H9 (cell line): ENCODE data around the gene MCM3AP. TPM values are rescaled to one million over a fixed set of nuclear protein-coding genes. Genes with fewer than 3 reads are reported as not detected.

Experiments
- DNase-seq: peaks from one replicate; pipeline ENCODE4 v3.0.0-alpha.2; 2017
- H2AFZ ChIP-seq: one replicate; pipeline ENCODE4 v1.6.1; 2013; ENCODE audit warnings: mild to moderate bottlenecking, low read length, control low read depth, moderate library complexity
- H2AK5ac ChIP-seq: 2 replicates; pipeline ENCODE4 v1.6.1; 2013; ENCODE audit warnings: low read length, control low read depth, mixed read lengths; ENCODE audit not compliant: insufficient read length
- H2BK120ac ChIP-seq: one replicate; pipeline ENCODE4 v1.6.1; 2013; ENCODE audit warnings: low read depth, mild to moderate bottlenecking, low read length, control low read depth, inconsistent platforms; ENCODE audit not compliant: poor library complexity, severe bottlenecking
- H2BK12ac ChIP-seq: 2 replicates; pipeline ENCODE4 v1.6.1; 2013; ENCODE audit warnings: low read length, control low read depth, mixed read lengths, low read depth; ENCODE audit not compliant: insufficient read length
- H2BK15ac ChIP-seq: 2 replicates; pipeline ENCODE4 v1.6.1; 2013; ENCODE audit warnings: low read depth, low read length, control low read depth
- H2BK20ac ChIP-seq: one replicate; pipeline ENCODE4 v1.6.1; 2013; ENCODE audit warnings: low read depth, mild to moderate bottlenecking, low read length, control low read depth, inconsistent platforms; ENCODE audit not compliant: poor library complexity, severe bottlenecking
- H2BK5ac ChIP-seq: 2 replicates; pipeline ENCODE4 v1.6.1; 2013; ENCODE audit warnings: low read length, control low read depth, mixed read lengths; ENCODE audit not compliant: insufficient read length
- H3K14ac ChIP-seq: 2 replicates; pipeline ENCODE4 v1.6.1; 2013; ENCODE audit warnings: low read length, control low read depth; ENCODE audit not compliant: insufficient read depth
- H3K18ac ChIP-seq: 2 replicates; pipeline ENCODE4 v1.6.1; 2013; ENCODE audit warnings: low read depth, mild to moderate bottlenecking, mixed read lengths, low read length, control low read depth; ENCODE audit not compliant: insufficient read length
- H3K23ac ChIP-seq: 2 replicates; pipeline ENCODE4 v1.6.1; 2013; ENCODE audit warnings: low read length, control low read depth, mixed read lengths, low read depth; ENCODE audit not compliant: insufficient read length
- H3K23me2 ChIP-seq: 2 replicates; pipeline ENCODE4 v1.6.1; 2013; ENCODE audit warnings: low read depth, mild to moderate bottlenecking, mixed read lengths, low read length, control low read depth; ENCODE audit not compliant: insufficient read length, poor library complexity, severe bottlenecking
- H3K27ac ChIP-seq: 2 replicates; pipeline ENCODE4 v1.5.1; 2013; ENCODE audit warnings: low read length, control low read depth, mixed read lengths, low read depth; ENCODE audit not compliant: insufficient read length
- H3K27me3 ChIP-seq: 2 replicates; pipeline ENCODE4 v1.6.1; 2013; ENCODE audit warnings: low read length, control low read depth, inconsistent platforms; ENCODE audit not compliant: insufficient read depth
- H3K4ac ChIP-seq: 2 replicates; pipeline ENCODE4 v1.6.1; 2013; ENCODE audit warnings: low read depth, mild to moderate bottlenecking, control low read depth, inconsistent platforms, low read length, moderate library complexity
- H3K4me1 ChIP-seq: 2 replicates; pipeline ENCODE4 v1.6.1; 2013; ENCODE audit warnings: low read length, control low read depth, inconsistent platforms; ENCODE audit not compliant: insufficient read depth
- H3K4me2 ChIP-seq: 2 replicates; pipeline ENCODE4 v1.6.1; 2013; ENCODE audit warnings: low read length, control low read depth, mixed read lengths; ENCODE audit not compliant: insufficient read length, insufficient read depth
- H3K56ac ChIP-seq: 2 replicates; pipeline ENCODE4 v1.6.1; 2013; ENCODE audit warnings: low read depth, mild to moderate bottlenecking, mixed read lengths, low read length, control low read depth; ENCODE audit not compliant: insufficient read length
- H3K79me1 ChIP-seq: 2 replicates; pipeline ENCODE4 v1.6.1; 2013; ENCODE audit warnings: low read depth, mild to moderate bottlenecking, moderate library complexity, low read length, control low read depth, inconsistent platforms; ENCODE audit not compliant: insufficient read depth, poor library complexity, severe bottlenecking
- H3K79me2 ChIP-seq: 2 replicates; pipeline ENCODE4 v1.6.1; 2013; ENCODE audit warnings: low read length, control low read depth, inconsistent platforms; ENCODE audit not compliant: insufficient read depth
- H3K9ac ChIP-seq: 2 replicates; pipeline ENCODE4 v1.6.1; 2013; ENCODE audit warnings: low read length, control low read depth, mixed read lengths; ENCODE audit not compliant: insufficient read length; ENCODE audit errors: extremely low read depth
- H3K9me3 ChIP-seq: one replicate; pipeline ENCODE4 v1.6.1; 2013; ENCODE audit warnings: low read depth, low read length, inconsistent platforms; ENCODE audit not compliant: control insufficient read depth
- H3T11ph ChIP-seq: one replicate; pipeline ENCODE4 v1.6.1; 2013; ENCODE audit warnings: mild to moderate bottlenecking, low read length, control low read depth, inconsistent platforms
- H4K20me1 ChIP-seq: one replicate; pipeline ENCODE4 v1.6.1; 2013; ENCODE audit not compliant: control insufficient read depth, insufficient read length, insufficient read depth
- H4K5ac ChIP-seq: 2 replicates; pipeline ENCODE4 v1.6.1; 2013; ENCODE audit warnings: low read depth, mild to moderate bottlenecking, mixed read lengths, low read length, control low read depth; ENCODE audit not compliant: insufficient read length
- H4K8ac ChIP-seq: replicated peaks from 2 replicates; pipeline ENCODE4 v1.6.1; 2013; ENCODE audit warnings: low read length, control low read depth, mixed read lengths, low read depth; ENCODE audit not compliant: insufficient read length
- H4K91ac ChIP-seq: 2 replicates; pipeline ENCODE4 v1.6.1; 2013; ENCODE audit warnings: low read depth, mild to moderate bottlenecking, moderate library complexity, mixed read lengths, low read length, control low read depth; ENCODE audit not compliant: insufficient read length
- H3K27ac Mint-ChIP-seq, 3 experiments: 2 replicates in 2 of 3; 3 replicates in 1 of 3; pipeline ENCODE4 v1.8.0; 2020 to 2021; ENCODE audit warnings: mixed read lengths in 3 of 3, mild to moderate bottlenecking in 1 of 3, moderate library complexity in 1 of 3
- H3K27me3 Mint-ChIP-seq: 2 replicates; pipeline ENCODE4 v1.8.0; 2021; ENCODE audit warnings: low read depth, mild to moderate bottlenecking, moderate library complexity, mixed read lengths
- H3K36me3 Mint-ChIP-seq, 3 experiments: 2 replicates in 2 of 3; 3 replicates in 1 of 3; pipeline ENCODE4 v1.8.0; 2020 to 2021; ENCODE audit warnings: low read depth in 3 of 3, mixed read lengths in 3 of 3; ENCODE audit not compliant: insufficient read depth in 1 of 3
- H3K4me1 Mint-ChIP-seq, 2 experiments: 2 replicates each; pipeline ENCODE4 v1.8.0; 2020; ENCODE audit warnings: mixed read lengths in 2 of 2
- H3K4me3 Mint-ChIP-seq, 2 experiments: 2 replicates in 1 of 2; 3 replicates in 1 of 2; pipeline ENCODE4 v1.8.0; 2020 to 2021; ENCODE audit warnings: mild to moderate bottlenecking in 2 of 2, mixed read lengths in 2 of 2, moderate library complexity in 1 of 2
- H3K9me3 Mint-ChIP-seq, 2 experiments: 2 replicates in 1 of 2; 3 replicates in 1 of 2; pipeline ENCODE4 v1.8.0; 2020; ENCODE audit warnings: mild to moderate bottlenecking in 2 of 2, mixed read lengths in 2 of 2, moderate library complexity in 1 of 2
- CTCF ChIP-seq: fragments of 200-600 bp; sonication (generic); conservative IDR thresholded peaks from 3 replicates; pipeline ENCODE4 v1.8.0; 2021; ENCODE audit warnings: antibody characterized with exemption, mild to moderate bottlenecking
- WGBS: extraction: QIAGEN DNeasy Blood & Tissue Kit; methylation state at CpG from one replicate; pipeline ENCODE4 v1.1.7; 2013; ENCODE audit warnings: missing lambda C conversion rate, low lambda C conversion rate, mixed read lengths; ENCODE audit not compliant: insufficient read length; ENCODE audit errors: extremely low coverage; 5-methylcytosine and 5-hydroxymethylcytosine counted together
- total RNA-seq: library from RNA; stranded (reverse); gene quantifications from 2 replicates; pipeline ENCODE4 v1.2.1, GENCODE V29; 2021

The MCM3AP gene
- total RNA-seq, 1 experiment from 2014 or later, result 124 TPM

- H4K20me1 ChIP-seq, result no peaks in the 10 kb centered on the region
- no peak overlapping the region for H2BK12ac ChIP-seq
- H3K56ac ChIP-seq, result no peak overlapping the region
- no peak overlapping the region for H2AK5ac ChIP-seq
- H3K4me2 ChIP-seq, result no peak overlapping the region
- H4K8ac ChIP-seq, result no peak overlapping the region
- H3K36me3 Mint-ChIP-seq, result peaks cover 58 to 91% (median 83%) of the 10 kb centered on the region in 3 experiments
- no peak overlapping the region for H3K27ac ChIP-seq
- H3K18ac ChIP-seq, result no peak overlapping the region
- no peak overlapping the region for H2BK15ac ChIP-seq
- H3T11ph ChIP-seq, result no peak overlapping the region
- WGBS, result no CpG with 5 or more reads among the region's 6 CpGs
- H3K4me3 Mint-ChIP-seq, result no peak overlapping the region
- no peak overlapping the region for H4K91ac ChIP-seq
- no peaks in the 10 kb centered on the region for H3K9me3 Mint-ChIP-seq
- no peak overlapping the region for H3K9ac ChIP-seq
- no peaks in the 10 kb centered on the region for H3K4me1 ChIP-seq
- H3K4me1 Mint-ChIP-seq, result no peaks in the 10 kb centered on the region
- no peak overlapping the region for H2BK120ac ChIP-seq
- H4K5ac ChIP-seq, result no peak overlapping the region
- no peak overlapping the region for H2AFZ ChIP-seq
- H3K79me1 ChIP-seq, result no peaks in the 10 kb centered on the region
- DNase-seq, result no peak
- no peak overlapping the region for H2BK5ac ChIP-seq
- no peak overlapping the region for H2BK20ac ChIP-seq
- no peaks in the 10 kb centered on the region for H3K9me3 ChIP-seq
- no peak for TF ChIP-seq CTCF
- H3K23ac ChIP-seq, result no peak overlapping the region
- H3K23me2 ChIP-seq, result no peaks in the 10 kb centered on the region
- H3K27me3 Mint-ChIP-seq, result no peaks in the 10 kb centered on the region
- H3K79me2 ChIP-seq, result no peaks in the 10 kb centered on the region
- peak overlapping the region in 1 of 3 experiments; percentile 45; a peak in 2 of 7 replicates for H3K27ac Mint-ChIP-seq
- H3K14ac ChIP-seq, result no peak overlapping the region
- H3K27me3 ChIP-seq, result no peaks in the 10 kb centered on the region
- H3K4ac ChIP-seq, result no peak overlapping the region
Observed at GRCh38 chr21:46250146-46250725, 35.2 kb downstream of the MCM3AP start.
